DND-41 (cell line): ENCODE results near the gene RNLS.

Experiments
- EZH2 ChIP-seq: IDR thresholded peaks from 3 replicates; pipeline ENCODE4 v1.6.1; 2012; ENCODE audit warnings: borderline replicate concordance, low read depth, mild to moderate bottlenecking, moderate library complexity, low read length, inconsistent platforms; ENCODE audit not compliant: severe bottlenecking
- TF ChIP-seq, protein P1 (sequence below): IDR thresholded peaks from 2 replicates; pipeline ENCODE4 v1.5.1; 2012; ENCODE audit warnings: borderline replicate concordance, low read length, moderate library complexity, mild to moderate bottlenecking; ENCODE audit not compliant: poor library complexity, severe bottlenecking; ENCODE audit errors: extremely low read depth

DNA sequence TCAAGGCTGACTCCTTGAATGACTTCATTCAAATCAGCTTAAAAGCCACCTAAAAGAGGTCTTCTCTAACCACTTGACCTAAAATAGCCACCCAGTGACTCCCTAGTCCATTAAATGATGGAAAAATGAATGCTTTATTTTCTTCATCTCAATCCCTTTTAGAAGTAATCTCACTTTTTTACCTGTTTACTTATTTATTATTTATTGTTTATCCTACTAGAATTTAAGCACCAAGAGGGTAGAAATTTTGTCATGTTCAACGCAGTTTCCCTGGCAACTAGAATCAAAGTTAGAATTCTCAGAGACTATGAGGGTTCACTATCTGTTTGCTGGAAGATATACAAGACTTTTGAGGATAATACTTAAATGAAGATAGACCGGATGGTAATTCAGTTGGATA, 3.3 kb upstream of the RNLS start, which contains the start of gene LIPJ:
- TF ChIP-seq, protein P1, sequence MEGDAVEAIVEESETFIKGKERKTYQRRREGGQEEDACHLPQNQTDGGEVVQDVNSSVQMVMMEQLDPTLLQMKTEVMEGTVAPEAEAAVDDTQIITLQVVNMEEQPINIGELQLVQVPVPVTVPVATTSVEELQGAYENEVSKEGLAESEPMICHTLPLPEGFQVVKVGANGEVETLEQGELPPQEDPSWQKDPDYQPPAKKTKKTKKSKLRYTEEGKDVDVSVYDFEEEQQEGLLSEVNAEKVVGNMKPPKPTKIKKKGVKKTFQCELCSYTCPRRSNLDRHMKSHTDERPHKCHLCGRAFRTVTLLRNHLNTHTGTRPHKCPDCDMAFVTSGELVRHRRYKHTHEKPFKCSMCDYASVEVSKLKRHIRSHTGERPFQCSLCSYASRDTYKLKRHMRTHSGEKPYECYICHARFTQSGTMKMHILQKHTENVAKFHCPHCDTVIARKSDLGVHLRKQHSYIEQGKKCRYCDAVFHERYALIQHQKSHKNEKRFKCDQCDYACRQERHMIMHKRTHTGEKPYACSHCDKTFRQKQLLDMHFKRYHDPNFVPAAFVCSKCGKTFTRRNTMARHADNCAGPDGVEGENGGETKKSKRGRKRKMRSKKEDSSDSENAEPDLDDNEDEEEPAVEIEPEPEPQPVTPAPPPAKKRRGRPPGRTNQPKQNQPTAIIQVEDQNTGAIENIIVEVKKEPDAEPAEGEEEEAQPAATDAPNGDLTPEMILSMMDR = no peak
- TF ChIP-seq EZH2 = no peak
